WTC11 (cell line): ENCODE data around the gene CHRM4. TPM values are rescaled to one million over a fixed set of nuclear protein-coding genes. Genes with fewer than 3 reads are reported as not detected.

Experiments used
- ATAC-seq: fragments of 200-7000 bp; cut with Tn5 transposase; 2 replicates; pipeline ENCODE4 v1.10.0; 2021; ENCODE audit warnings: mild to moderate bottlenecking, moderate library complexity
- CTCF ChIA-PET: fragments of 300-600 bp; sonication (Branson Sonifier 250); formaldehyde crosslinking; loops from one replicate; lab custom pipeline; 2021; ENCODE audit warnings: antibody characterized with exemption; lab: Charles Lee
- POLR2A ChIA-PET: fragments of 350-600 bp; sonication (Branson Sonifier 250); formaldehyde crosslinking; loops from one replicate; lab custom pipeline; 2021; ENCODE audit warnings: antibody characterized with exemption; lab: Charles Lee
- DNase-seq: peaks from one replicate; pipeline ENCODE4 v3.0.0; 2021; ENCODE audit warnings: low spot score
- H3K27ac Mint-ChIP-seq: 2 replicates; pipeline ENCODE4 v1.8.0; 2021; ENCODE audit warnings: mixed read lengths
- H3K27me3 Mint-ChIP-seq: 2 replicates; pipeline ENCODE4 v1.8.0; 2021; ENCODE audit warnings: low read depth, mild to moderate bottlenecking, moderate library complexity, mixed read lengths
- H3K36me3 Mint-ChIP-seq: 2 replicates; pipeline ENCODE4 v1.8.0; 2021; ENCODE audit warnings: mixed read lengths
- H3K4me1 Mint-ChIP-seq: 2 replicates; pipeline ENCODE4 v1.8.0; 2022; ENCODE audit warnings: mixed read lengths
- H3K4me3 Mint-ChIP-seq: 2 replicates; pipeline ENCODE4 v1.8.0; 2021; ENCODE audit warnings: mild to moderate bottlenecking, moderate library complexity, mixed read lengths
- H3K9me3 Mint-ChIP-seq: 2 replicates; pipeline ENCODE4 v1.8.0; 2021; ENCODE audit warnings: mixed read lengths
- ATF3 ChIP-seq: sonication (generic); formaldehyde crosslinking; conservative IDR thresholded peaks from 2 replicates; pipeline ENCODE4 v1.8.1; 2022; ENCODE audit warnings: mild to moderate bottlenecking, missing genetic modification reagents
- CBFB ChIP-seq: sonication (generic); formaldehyde crosslinking; IDR thresholded peaks from 2 replicates; pipeline ENCODE4 v1.8.1; 2022; ENCODE audit warnings: mild to moderate bottlenecking, low read depth, missing genetic modification reagents
- CREB1 ChIP-seq: sonication (generic); formaldehyde crosslinking; IDR thresholded peaks from 2 replicates; pipeline ENCODE4 v1.8.0; 2023; ENCODE audit warnings: mild to moderate bottlenecking, missing genetic modification reagents
- FOXP1 ChIP-seq: sonication (generic); formaldehyde crosslinking; IDR thresholded peaks from 2 replicates; pipeline ENCODE4 v1.8.0; 2022; ENCODE audit warnings: missing genetic modification reagents, mild to moderate bottlenecking, moderate library complexity, borderline replicate concordance
- HMGA2 ChIP-seq: fragments of 250-450 bp; sonication (Bioruptor Pico); IDR thresholded peaks from 2 replicates; pipeline ENCODE4 v1.4.0; 2021; ENCODE audit warnings: mild to moderate bottlenecking, moderate library complexity
- HMGXB4 ChIP-seq: sonication (generic); formaldehyde crosslinking; IDR thresholded peaks from 2 replicates; pipeline ENCODE4 v1.8.1; 2023; ENCODE audit warnings: mild to moderate bottlenecking, moderate library complexity, missing genetic modification reagents
- IRF1 ChIP-seq: sonication (generic); formaldehyde crosslinking; IDR thresholded peaks from 2 replicates; pipeline ENCODE4 v1.8.0; 2023; ENCODE audit warnings: missing genetic modification reagents
- IRF2 ChIP-seq: sonication (generic); formaldehyde crosslinking; IDR thresholded peaks from 2 replicates; pipeline ENCODE4 v1.8.0; 2022; ENCODE audit warnings: low read depth, missing genetic modification reagents, borderline replicate concordance
- JAZF1 ChIP-seq: fragments of 250-450 bp; sonication (Bioruptor Pico); IDR thresholded peaks from 2 replicates; pipeline ENCODE4 v1.9.0; 2021; ENCODE audit warnings: moderate library complexity, mild to moderate bottlenecking, inconsistent platforms
- JUN ChIP-seq: sonication (generic); formaldehyde crosslinking; IDR thresholded peaks from 2 replicates; pipeline ENCODE4 v1.8.0; 2023; ENCODE audit warnings: mild to moderate bottlenecking, missing genetic modification reagents
- NFYB ChIP-seq: sonication (generic); formaldehyde crosslinking; conservative IDR thresholded peaks from 2 replicates; pipeline ENCODE4 v1.8.0; 2022; ENCODE audit warnings: low read depth, missing genetic modification reagents
- NR3C1 ChIP-seq: sonication (generic); formaldehyde crosslinking; conservative IDR thresholded peaks from 2 replicates; pipeline ENCODE4 v1.8.1; 2023; ENCODE audit warnings: low read depth, mild to moderate bottlenecking, missing genetic modification reagents
- SOX15 ChIP-seq: fragments of 250-450 bp; sonication (Bioruptor Pico); IDR thresholded peaks from 2 replicates; pipeline ENCODE4 v1.9.0; 2021; ENCODE audit warnings: mild to moderate bottlenecking
- TCF7 ChIP-seq: sonication (generic); formaldehyde crosslinking; IDR thresholded peaks from 2 replicates; pipeline ENCODE4 v1.8.0; 2022; ENCODE audit warnings: mild to moderate bottlenecking, low read depth, missing genetic modification reagents, moderate library complexity
- TP53 ChIP-seq: sonication (generic); formaldehyde crosslinking; IDR thresholded peaks from 2 replicates; pipeline ENCODE4 v1.8.1; 2023; ENCODE audit warnings: mild to moderate bottlenecking, missing genetic modification reagents
- USF1 ChIP-seq: sonication (generic); formaldehyde crosslinking; IDR thresholded peaks from 2 replicates; pipeline ENCODE4 v1.8.0; 2022; ENCODE audit warnings: mild to moderate bottlenecking, missing genetic modification reagents
- ZNF263 ChIP-seq: sonication (generic); formaldehyde crosslinking; IDR thresholded peaks from 2 replicates; pipeline ENCODE4 v1.8.1; 2022; ENCODE audit warnings: low read depth, mild to moderate bottlenecking, moderate library complexity, missing genetic modification reagents
- ZNF416 ChIP-seq: fragments of 250-450 bp; sonication (Bioruptor Pico); IDR thresholded peaks from 2 replicates; pipeline ENCODE4 v1.9.0; 2021; ENCODE audit warnings: mild to moderate bottlenecking, inconsistent platforms
- total RNA-seq: library from RNA; stranded (reverse); gene quantifications from 3 replicates; pipeline ENCODE4 v1.2.3, GENCODE V29; 2021
- TF ChIP-seq, protein P1 (sequence below): sonication (generic); formaldehyde crosslinking; IDR thresholded peaks from 2 replicates; pipeline ENCODE4 v1.8.0; 2022; ENCODE audit warnings: missing genetic modification reagents
- TF ChIP-seq, protein P2 (sequence below): sonication (generic); formaldehyde crosslinking; IDR thresholded peaks from 2 replicates; pipeline ENCODE4 v1.8.1; 2023; ENCODE audit warnings: mild to moderate bottlenecking, missing genetic modification reagents, moderate library complexity
- TF ChIP-seq, protein P3 (sequence below): sonication (generic); formaldehyde crosslinking; IDR thresholded peaks from 2 replicates; pipeline ENCODE4 v1.8.0; 2023; ENCODE audit warnings: missing genetic modification reagents, mild to moderate bottlenecking, borderline replicate concordance

CHRM4 gene
- total RNA-seq, 1 experiment from 2014 or later, result 0.85 TPM

GRCh38 chr11:46386005-46386578 is 5.5 kb downstream of the CHRM4 start (continued):
- TF ChIP-seq, protein P1, sequence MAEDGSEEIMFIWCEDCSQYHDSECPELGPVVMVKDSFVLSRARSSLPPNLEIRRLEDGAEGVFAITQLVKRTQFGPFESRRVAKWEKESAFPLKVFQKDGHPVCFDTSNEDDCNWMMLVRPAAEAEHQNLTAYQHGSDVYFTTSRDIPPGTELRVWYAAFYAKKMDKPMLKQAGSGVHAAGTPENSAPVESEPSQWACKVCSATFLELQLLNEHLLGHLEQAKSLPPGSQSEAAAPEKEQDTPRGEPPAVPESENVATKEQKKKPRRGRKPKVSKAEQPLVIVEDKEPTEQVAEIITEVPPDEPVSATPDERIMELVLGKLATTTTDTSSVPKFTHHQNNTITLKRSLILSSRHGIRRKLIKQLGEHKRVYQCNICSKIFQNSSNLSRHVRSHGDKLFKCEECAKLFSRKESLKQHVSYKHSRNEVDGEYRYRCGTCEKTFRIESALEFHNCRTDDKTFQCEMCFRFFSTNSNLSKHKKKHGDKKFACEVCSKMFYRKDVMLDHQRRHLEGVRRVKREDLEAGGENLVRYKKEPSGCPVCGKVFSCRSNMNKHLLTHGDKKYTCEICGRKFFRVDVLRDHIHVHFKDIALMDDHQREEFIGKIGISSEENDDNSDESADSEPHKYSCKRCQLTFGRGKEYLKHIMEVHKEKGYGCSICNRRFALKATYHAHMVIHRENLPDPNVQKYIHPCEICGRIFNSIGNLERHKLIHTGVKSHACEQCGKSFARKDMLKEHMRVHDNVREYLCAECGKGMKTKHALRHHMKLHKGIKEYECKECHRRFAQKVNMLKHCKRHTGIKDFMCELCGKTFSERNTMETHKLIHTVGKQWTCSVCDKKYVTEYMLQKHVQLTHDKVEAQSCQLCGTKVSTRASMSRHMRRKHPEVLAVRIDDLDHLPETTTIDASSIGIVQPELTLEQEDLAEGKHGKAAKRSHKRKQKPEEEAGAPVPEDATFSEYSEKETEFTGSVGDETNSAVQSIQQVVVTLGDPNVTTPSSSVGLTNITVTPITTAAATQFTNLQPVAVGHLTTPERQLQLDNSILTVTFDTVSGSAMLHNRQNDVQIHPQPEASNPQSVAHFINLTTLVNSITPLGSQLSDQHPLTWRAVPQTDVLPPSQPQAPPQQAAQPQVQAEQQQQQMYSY, result no peak
- no peak for TF ChIP-seq HMGA2 (CRISPR knock-in tag)

GRCh38 chr11:46385169-46386004 is 6.2 kb downstream of the CHRM4 start:
- ChIA-PET CTCF (interaction anchor here (1.4 to 1.5 kb wide), 2 partner anchors 25 to 33 kb away, joined by 3 to 6 read pairs; no protein-coding TSS in a partner anchor), POLR2A (no interaction called here)
- no peak for ATAC-seq
- no peak for DNase-seq
- H3K4me3 Mint-ChIP-seq, result no peak overlapping the region
- H3K36me3 Mint-ChIP-seq, result no peaks in the 10 kb centered on the region
- H3K9me3 Mint-ChIP-seq, result no peaks in the 10 kb centered on the region
- H3K27ac Mint-ChIP-seq, result no peak overlapping the region
- peaks cover 46% of the 10 kb centered on the region for H3K27me3 Mint-ChIP-seq
- TF ChIP-seq CREB1 (CRISPR knock-in tag) (no peak), HMGXB4 (CRISPR knock-in tag) (no peak), JUN (no peak), ZNF263 (CRISPR knock-in tag) (no peak), IRF2 (CRISPR knock-in tag) (no peak), SOX15 (CRISPR knock-in tag) (no peak), ZNF416 (CRISPR knock-in tag) (no peak), FOXP1 (CRISPR knock-in tag) (no peak), CBFB (no peak), NFYB (CRISPR knock-in tag) (no peak), TCF7 (CRISPR knock-in tag) (no peak), TP53 (CRISPR knock-in tag) (no peak), IRF1 (CRISPR knock-in tag) (no peak), NR3C1 (CRISPR knock-in tag) (no peak), JAZF1 (no peak), HMGA2 (CRISPR knock-in tag) (no peak), ATF3 (no peak), USF1 (CRISPR knock-in tag) (no peak)
- TF ChIP-seq, protein P2, sequence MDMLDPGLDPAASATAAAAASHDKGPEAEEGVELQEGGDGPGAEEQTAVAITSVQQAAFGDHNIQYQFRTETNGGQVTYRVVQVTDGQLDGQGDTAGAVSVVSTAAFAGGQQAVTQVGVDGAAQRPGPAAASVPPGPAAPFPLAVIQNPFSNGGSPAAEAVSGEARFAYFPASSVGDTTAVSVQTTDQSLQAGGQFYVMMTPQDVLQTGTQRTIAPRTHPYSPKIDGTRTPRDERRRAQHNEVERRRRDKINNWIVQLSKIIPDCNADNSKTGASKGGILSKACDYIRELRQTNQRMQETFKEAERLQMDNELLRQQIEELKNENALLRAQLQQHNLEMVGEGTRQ (CRISPR knock-in tag), result no peak
- TF ChIP-seq, protein P3, sequence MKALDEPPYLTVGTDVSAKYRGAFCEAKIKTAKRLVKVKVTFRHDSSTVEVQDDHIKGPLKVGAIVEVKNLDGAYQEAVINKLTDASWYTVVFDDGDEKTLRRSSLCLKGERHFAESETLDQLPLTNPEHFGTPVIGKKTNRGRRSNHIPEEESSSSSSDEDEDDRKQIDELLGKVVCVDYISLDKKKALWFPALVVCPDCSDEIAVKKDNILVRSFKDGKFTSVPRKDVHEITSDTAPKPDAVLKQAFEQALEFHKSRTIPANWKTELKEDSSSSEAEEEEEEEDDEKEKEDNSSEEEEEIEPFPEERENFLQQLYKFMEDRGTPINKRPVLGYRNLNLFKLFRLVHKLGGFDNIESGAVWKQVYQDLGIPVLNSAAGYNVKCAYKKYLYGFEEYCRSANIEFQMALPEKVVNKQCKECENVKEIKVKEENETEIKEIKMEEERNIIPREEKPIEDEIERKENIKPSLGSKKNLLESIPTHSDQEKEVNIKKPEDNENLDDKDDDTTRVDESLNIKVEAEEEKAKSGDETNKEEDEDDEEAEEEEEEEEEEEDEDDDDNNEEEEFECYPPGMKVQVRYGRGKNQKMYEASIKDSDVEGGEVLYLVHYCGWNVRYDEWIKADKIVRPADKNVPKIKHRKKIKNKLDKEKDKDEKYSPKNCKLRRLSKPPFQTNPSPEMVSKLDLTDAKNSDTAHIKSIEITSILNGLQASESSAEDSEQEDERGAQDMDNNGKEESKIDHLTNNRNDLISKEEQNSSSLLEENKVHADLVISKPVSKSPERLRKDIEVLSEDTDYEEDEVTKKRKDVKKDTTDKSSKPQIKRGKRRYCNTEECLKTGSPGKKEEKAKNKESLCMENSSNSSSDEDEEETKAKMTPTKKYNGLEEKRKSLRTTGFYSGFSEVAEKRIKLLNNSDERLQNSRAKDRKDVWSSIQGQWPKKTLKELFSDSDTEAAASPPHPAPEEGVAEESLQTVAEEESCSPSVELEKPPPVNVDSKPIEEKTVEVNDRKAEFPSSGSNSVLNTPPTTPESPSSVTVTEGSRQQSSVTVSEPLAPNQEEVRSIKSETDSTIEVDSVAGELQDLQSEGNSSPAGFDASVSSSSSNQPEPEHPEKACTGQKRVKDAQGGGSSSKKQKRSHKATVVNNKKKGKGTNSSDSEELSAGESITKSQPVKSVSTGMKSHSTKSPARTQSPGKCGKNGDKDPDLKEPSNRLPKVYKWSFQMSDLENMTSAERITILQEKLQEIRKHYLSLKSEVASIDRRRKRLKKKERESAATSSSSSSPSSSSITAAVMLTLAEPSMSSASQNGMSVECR (CRISPR knock-in tag), result no peak
- peaks cover 33% of the 10 kb centered on the region for H3K4me1 Mint-ChIP-seq
